HUES6 (cell line): ENCODE measurements around the gene UNC13A.
"Not testable (repeated sequence)": the region's sequence is repeated elsewhere in the genome, so short reads cannot be mapped to it uniquely, and the experiment has no call there.

Experiments
- H3K27ac ChIP-seq: 2 replicates; pipeline ENCODE4 v1.7.0; 2013; ENCODE audit warnings: low read depth, mild to moderate bottlenecking, low read length, inconsistent platforms
- H3K27me3 ChIP-seq: 2 replicates; pipeline ENCODE4 v1.6.1; 2013; ENCODE audit warnings: low read length; ENCODE audit not compliant: control insufficient read depth, insufficient read depth
- H3K36me3 ChIP-seq: 2 replicates; pipeline ENCODE4 v1.6.1; 2013; ENCODE audit warnings: low read length; ENCODE audit not compliant: control insufficient read depth, insufficient read depth
- H3K4me1 ChIP-seq: 2 replicates; pipeline ENCODE4 v1.6.1; 2013; ENCODE audit warnings: low read length; ENCODE audit not compliant: control insufficient read depth, insufficient read depth
- H3K4me3 ChIP-seq: 2 replicates; pipeline ENCODE4 v1.5.1; 2013; ENCODE audit warnings: low read depth, low read length
- H3K9ac ChIP-seq: one replicate; pipeline ENCODE4 v1.6.1; 2013; ENCODE audit warnings: mild to moderate bottlenecking, low read length
- H3K9me3 ChIP-seq: 2 replicates; pipeline ENCODE4 v1.6.1; 2013; ENCODE audit warnings: low read depth, low read length; ENCODE audit not compliant: control insufficient read depth, insufficient read depth

UNC13A gene

GRCh38 chr19:17552735-17553134, 135.4 kb downstream of the UNC13A start:
- peaks cover 11% of the 10 kb centered on the region; the same call in 1 of the 2 replicates for H3K4me1 ChIP-seq
- H3K9me3 ChIP-seq, H3K27me3 ChIP-seq, H3K9ac ChIP-seq, H3K4me3 ChIP-seq, H3K36me3 ChIP-seq, H3K27ac ChIP-seq: not testable (repeated sequence)
